OCI-LY7 (cell line): Measurements from ENCODE around the gene NUP50. TPM values are rescaled to one million over a fixed set of nuclear protein-coding genes. Genes with fewer than 3 reads are reported as not detected.

ENCODE experiments used
- BruUV-seq: library from RNA; stranded (reverse); fragments of 400-500 nt; replicated peaks from 2 replicates; lab custom pipeline; 2021; lab: Mats Ljungman, UMichigan
- CTCF ChIA-PET: fragments of 300-600 bp; sonication (Branson Sonifier 250); formaldehyde crosslinking; loops from one replicate; lab custom pipeline; 2022; ENCODE audit warnings: antibody characterized with exemption; ENCODE audit not compliant: unreplicated experiment; lab: Charles Lee
- POLR2A ChIA-PET: fragments of 300-600 bp; sonication (Branson Sonifier 250); formaldehyde crosslinking; loops from one replicate; lab custom pipeline; 2022; ENCODE audit warnings: antibody characterized with exemption; lab: Charles Lee
- DNase-seq: peaks from one replicate; pipeline ENCODE4 v3.0.0-alpha.2; 2015; ENCODE audit warnings: low spot score
- H2AFZ ChIP-seq: fragments of 200-600 bp; sonication (generic), shearing (Covaris generic); 2 replicates; pipeline ENCODE4 v1.6.1; 2014; ENCODE audit warnings: mild to moderate bottlenecking, antibody characterized with exemption, low read length, moderate library complexity
- H3K27ac ChIP-seq: fragments of 200-600 bp; sonication (generic); 2 replicates; pipeline ENCODE4 v1.5.1; 2014; ENCODE audit warnings: mixed run types, low read depth, mild to moderate bottlenecking, moderate library complexity, low read length, inconsistent platforms; ENCODE audit not compliant: poor library complexity, severe bottlenecking
- H3K36me3 ChIP-seq: fragments of 200-600 bp; sonication (generic); 2 replicates; pipeline ENCODE4 v1.6.1; 2014; ENCODE audit warnings: mild to moderate bottlenecking, antibody characterized with exemption, low read length, moderate library complexity, mixed read lengths; ENCODE audit not compliant: insufficient read depth
- H3K4me1 ChIP-seq: fragments of 200-600 bp; sonication (generic); 2 replicates; pipeline ENCODE4 v1.5.1; 2014; ENCODE audit warnings: mild to moderate bottlenecking, low read length; ENCODE audit not compliant: insufficient read depth, poor library complexity, severe bottlenecking
- H3K4me2 ChIP-seq: fragments of 200-600 bp; sonication (generic); 2 replicates; pipeline ENCODE4 v1.6.1; 2014; ENCODE audit warnings: mild to moderate bottlenecking, low read length
- H3K4me3 ChIP-seq: fragments of 200-600 bp; sonication (generic); 2 replicates; pipeline ENCODE4 v1.5.1; 2014; ENCODE audit warnings: mild to moderate bottlenecking, low read depth, low read length; ENCODE audit not compliant: poor library complexity, severe bottlenecking
- H3K79me2 ChIP-seq: fragments of 200-600 bp; sonication (generic); 2 replicates; pipeline ENCODE4 v1.6.1; 2016; ENCODE audit warnings: low read depth, mild to moderate bottlenecking, low read length, moderate library complexity, mixed read lengths; ENCODE audit not compliant: insufficient read depth
- H3K9me2 ChIP-seq: fragments of 200-600 bp; sonication (generic); 2 replicates; pipeline ENCODE4 v1.6.1; 2016; ENCODE audit warnings: mild to moderate bottlenecking, low read length, mixed read lengths; ENCODE audit not compliant: insufficient read depth
- H3K9me3 ChIP-seq: fragments of 200-600 bp; sonication (generic); 2 replicates; pipeline ENCODE4 v1.6.1; 2014; ENCODE audit warnings: mild to moderate bottlenecking, mixed run types, low read length, mixed read lengths
- H4K20me1 ChIP-seq: fragments of 200-600 bp; sonication (generic); 2 replicates; pipeline ENCODE4 v1.6.1; 2014; ENCODE audit warnings: mild to moderate bottlenecking, antibody characterized with exemption, low read length, moderate library complexity, mixed read lengths; ENCODE audit not compliant: insufficient read depth
- CTCF ChIP-seq: fragments of 200-600 bp; sonication (generic); conservative IDR thresholded peaks from 2 replicates; pipeline ENCODE4 v1.5.1; 2014; ENCODE audit warnings: mild to moderate bottlenecking, antibody characterized with exemption, low read length, moderate library complexity, mixed read lengths
- EZH2phosphoT487 ChIP-seq: fragments of 200-600 bp; sonication (generic); IDR thresholded peaks from 2 replicates; pipeline ENCODE4 v1.6.1; 2018; ENCODE audit warnings: low read depth, borderline replicate concordance, mild to moderate bottlenecking, mixed run types, antibody characterized with exemption, low read length, moderate library complexity, mixed read lengths
- intact Hi-C: fragments of 100-400 bp; cut with micrococcal nuclease; formaldehyde crosslinking; loops from one replicate; pipeline ENCODE4 v1.10.0; 2022; ENCODE audit not compliant: unreplicated experiment
- total RNA-seq, 2 experiments: library from RNA; depleted of rRNA in 1 of 2; stranded (reverse); fragments of >200 nt in 1 of 2; shearing (Covaris generic) in 1 of 2; gene quantifications; 2 replicates each; pipeline ENCODE4 v1.2.3, GENCODE V29; 2014 to 2022

The NUP50 gene
- total RNA-seq, 2 experiments from 2014 or later: 107 to 132 TPM

DNA sequence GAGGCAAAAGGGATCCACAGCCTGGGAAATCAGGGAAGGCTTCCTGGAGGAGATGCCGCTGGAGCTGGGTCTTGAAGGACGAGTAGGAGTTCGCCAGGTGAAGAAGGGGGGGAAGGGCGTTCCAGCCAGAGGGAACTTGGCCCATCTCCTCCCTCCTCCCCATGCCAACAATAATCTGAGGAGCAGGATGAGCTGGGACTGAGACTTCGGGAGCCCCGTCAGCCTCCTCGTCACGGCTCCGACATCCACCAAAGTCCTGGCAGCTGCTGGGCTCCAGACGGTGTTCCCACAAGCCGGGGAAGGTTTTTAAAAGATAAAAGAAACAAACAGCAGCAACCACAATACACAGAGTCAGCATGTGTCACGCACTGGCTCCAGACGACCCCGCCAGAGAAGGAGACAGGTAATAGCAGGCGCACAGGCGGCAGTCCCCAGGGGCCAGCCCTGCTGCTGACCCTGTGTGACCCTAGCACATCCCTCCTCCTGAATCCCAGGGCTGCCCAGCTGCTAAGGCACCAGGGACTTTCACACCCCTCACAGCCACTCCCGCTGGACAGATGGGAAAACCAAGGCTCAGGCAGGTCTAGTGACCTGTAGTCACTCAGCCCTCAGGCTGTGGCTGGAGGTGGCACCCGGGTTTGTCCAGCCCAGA is 37.3 kb downstream of the NUP50 start:
- intact Hi-C loops: no loop called here
- no peak for DNase-seq
- BruUV-seq: no TSS peak
- no peaks in the 10 kb centered on the region for H3K9me3 ChIP-seq
- TF ChIP-seq EZH2phosphoT487: no peak
- H3K4me1 ChIP-seq: no peaks in the 10 kb centered on the region
- H4K20me1 ChIP-seq: no peaks in the 10 kb centered on the region
- no peak overlapping the region for H3K4me2 ChIP-seq
- H3K79me2 ChIP-seq: no peaks in the 10 kb centered on the region
- ChIA-PET POLR2A (no interaction called here), CTCF (no interaction called here)
- H3K27ac ChIP-seq: no peak overlapping the region
- no peak overlapping the region for H3K4me3 ChIP-seq
- H3K9me2 ChIP-seq: no peaks in the 10 kb centered on the region
- H2AFZ ChIP-seq: no peak overlapping the region
- peaks cover 82% of the 10 kb centered on the region for H3K36me3 ChIP-seq

GRCh38 chr22:45201678-45202332 is 38.1 kb downstream of the NUP50 start:
- no peak for TF ChIP-seq CTCF
- no peak for TF ChIP-seq EZH2phosphoT487
- no peaks in the 10 kb centered on the region for H3K9me3 ChIP-seq
- H4K20me1 ChIP-seq: no peaks in the 10 kb centered on the region
- H3K4me1 ChIP-seq: no peaks in the 10 kb centered on the region
- no peak overlapping the region for H3K4me3 ChIP-seq
- no peak for DNase-seq
- no peak overlapping the region for H3K27ac ChIP-seq
- H3K4me2 ChIP-seq: no peak overlapping the region
- CTCF ChIA-PET: no interaction called here
- H3K79me2 ChIP-seq: no peaks in the 10 kb centered on the region
- H3K9me2 ChIP-seq: no peaks in the 10 kb centered on the region
- H3K36me3 ChIP-seq: peaks cover 78% of the 10 kb centered on the region
- no TSS peak for BruUV-seq
- no peak overlapping the region for H2AFZ ChIP-seq
- intact Hi-C loops: no loop called here
- POLR2A ChIA-PET: no interaction called here

- peaks cover 77% of the 10 kb centered on the region for H3K36me3 ChIP-seq
- BruUV-seq: no TSS peak
- H3K27ac ChIP-seq: no peak overlapping the region
- no peaks in the 10 kb centered on the region for H3K9me3 ChIP-seq
- H3K4me3 ChIP-seq: no peak overlapping the region
- CTCF ChIA-PET: no interaction called here
- no peaks in the 10 kb centered on the region for H3K79me2 ChIP-seq
- no peak overlapping the region for H2AFZ ChIP-seq
- TF ChIP-seq EZH2phosphoT487 (no peak), CTCF (no peak)
- intact Hi-C loops: no loop called here
- H4K20me1 ChIP-seq: no peaks in the 10 kb centered on the region
- H3K4me1 ChIP-seq: no peaks in the 10 kb centered on the region
- POLR2A ChIA-PET: no interaction called here
- no peaks in the 10 kb centered on the region for H3K9me2 ChIP-seq
- H3K4me2 ChIP-seq: no peak overlapping the region
- DNase-seq: no peak
Measured at GRCh38 chr22:45202333-45203149, 38.8 kb downstream of the NUP50 start.
